Upper lobe of left lung (tissue), 4 donors: Measurements from ENCODE around the gene COL3A1.

ENCODE experiments used
- CTCF ChIP-seq, 6 experiments: fragments of 450-650 bp in 4 of 6; fragments of 200-600 bp in 2 of 6; sonication (generic) in 2 of 6; IDR thresholded peaks; one replicate each; pipeline ENCODE4 v1.5.1; 2016 to 2019; ENCODE audit warnings: antibody characterized with exemption in 6 of 6
- POLR2A ChIP-seq, 4 donors: fragments of 450-650 bp; IDR thresholded peaks; one replicate each; pipeline ENCODE4 v1.5.1; 2016 to 2017; ENCODE audit warnings: antibody characterized with exemption in 4 of 4, mild to moderate bottlenecking in 2 of 4

- TF ChIP-seq CTCF (IDR thresholded peaks at IDR 0.05) = peak in 2 of 6 experiments; percentile 7 to 17
- TF ChIP-seq POLR2A (IDR thresholded peaks at IDR 0.05) = no peak
Observed at GRCh38 chr2:188983427-188984064, 9.4 kb downstream of the COL3A1 start.
